HFF-Myc (cell line): Measurements from ENCODE around the gene TBC1D5.

Experiments
- DNase-seq: peaks from one replicate; pipeline ENCODE4 v3.0.0-alpha.2; 2011; ENCODE audit warnings: low read depth; ENCODE audit errors: extremely low read depth
- H3K4me3 ChIP-seq: replicated peaks from 2 replicates; pipeline ENCODE4 v1.5.1; 2011; ENCODE audit warnings: low read depth, mild to moderate bottlenecking, control low read depth, low read length
- CTCF ChIP-seq: IDR thresholded peaks from 2 replicates; pipeline ENCODE4 v1.5.1; 2012; ENCODE audit warnings: mild to moderate bottlenecking, low read depth, low read length, control low read depth; ENCODE audit errors: missing control alignments

The TBC1D5 gene

GRCh38 chr3:17469954-17470353 lies 272.5 kb downstream of the TBC1D5 start:
- no peak for TF ChIP-seq CTCF
- no peak for DNase-seq
- H3K4me3 ChIP-seq, result no peak overlapping the region

GRCh38 chr3:17469520-17469919 lies 272.9 kb downstream of the TBC1D5 start:
- TF ChIP-seq CTCF, result no peak
- no peak for DNase-seq
- no peak overlapping the region for H3K4me3 ChIP-seq

GRCh38 chr3:17466028-17466427 lies 276.4 kb downstream of the TBC1D5 start:
- no peak overlapping the region for H3K4me3 ChIP-seq
- TF ChIP-seq CTCF, result no peak
- no peak for DNase-seq

GRCh38 chr3:17459470-17459993 lies 282.9 kb downstream of the TBC1D5 start:
- TF ChIP-seq CTCF, result no peak
- no peak overlapping the region for H3K4me3 ChIP-seq
- no peak for DNase-seq

- no peak for TF ChIP-seq CTCF
- no peak for DNase-seq
- H3K4me3 ChIP-seq, result no peak overlapping the region
These were observed 285.8 kb downstream of the TBC1D5 start for GRCh38 chr3:17456650-17457049.

GRCh38 chr3:17456046-17456445 lies 286.4 kb downstream of the TBC1D5 start:
- DNase-seq, result no peak
- H3K4me3 ChIP-seq, result no peak overlapping the region
- no peak for TF ChIP-seq CTCF

GRCh38 chr3:17444865-17445264 lies 297.6 kb downstream of the TBC1D5 start:
- H3K4me3 ChIP-seq, result no peak overlapping the region
- no peak for TF ChIP-seq CTCF
- no peak for DNase-seq
